Measurements from ENCODE around the gene MGAM2.

The MGAM2 gene

DNA sequence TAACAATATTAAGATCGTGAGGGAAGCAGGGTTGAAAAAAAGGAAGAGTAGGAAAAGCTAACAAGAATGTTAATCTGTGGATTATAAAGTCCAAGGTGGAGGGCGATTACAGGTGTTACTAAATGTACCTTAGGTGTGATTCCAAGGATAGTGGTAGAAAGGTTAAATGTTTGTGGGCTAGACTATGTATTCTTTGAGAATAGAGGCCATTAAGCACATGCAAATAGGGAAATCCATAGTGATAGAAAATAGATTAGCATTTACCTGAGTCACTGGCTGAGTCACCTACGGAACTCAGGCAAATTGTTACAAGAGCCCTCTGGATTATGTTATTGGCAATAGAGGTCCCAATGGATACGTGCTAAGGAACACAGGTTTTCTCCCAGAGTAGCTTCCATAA is 9.0 kb downstream of the MGAM2 start:
- DNase-seq (ENCODE audit: low spot score): no peak

DNA sequence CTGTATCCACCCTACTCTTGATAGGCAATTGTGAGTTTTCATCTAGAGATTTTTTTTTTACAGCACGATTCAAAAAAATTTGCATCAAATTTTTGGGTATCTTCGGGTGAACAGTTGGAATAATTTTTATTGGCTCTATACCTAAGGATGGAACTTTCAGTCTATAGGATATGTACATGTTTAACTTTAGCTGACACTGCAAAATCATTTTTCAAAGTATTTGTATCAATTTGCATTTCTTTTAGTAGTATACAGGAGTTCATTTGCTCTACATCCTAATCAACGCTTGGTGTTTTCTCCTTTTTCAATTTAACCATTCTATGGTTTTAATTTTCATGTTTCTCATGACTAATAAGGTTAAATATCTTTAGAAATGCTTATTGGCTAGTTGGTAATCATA is 11.7 kb downstream of the MGAM2 start:
- DNase-seq (ENCODE audit: low spot score): no peak

DNA sequence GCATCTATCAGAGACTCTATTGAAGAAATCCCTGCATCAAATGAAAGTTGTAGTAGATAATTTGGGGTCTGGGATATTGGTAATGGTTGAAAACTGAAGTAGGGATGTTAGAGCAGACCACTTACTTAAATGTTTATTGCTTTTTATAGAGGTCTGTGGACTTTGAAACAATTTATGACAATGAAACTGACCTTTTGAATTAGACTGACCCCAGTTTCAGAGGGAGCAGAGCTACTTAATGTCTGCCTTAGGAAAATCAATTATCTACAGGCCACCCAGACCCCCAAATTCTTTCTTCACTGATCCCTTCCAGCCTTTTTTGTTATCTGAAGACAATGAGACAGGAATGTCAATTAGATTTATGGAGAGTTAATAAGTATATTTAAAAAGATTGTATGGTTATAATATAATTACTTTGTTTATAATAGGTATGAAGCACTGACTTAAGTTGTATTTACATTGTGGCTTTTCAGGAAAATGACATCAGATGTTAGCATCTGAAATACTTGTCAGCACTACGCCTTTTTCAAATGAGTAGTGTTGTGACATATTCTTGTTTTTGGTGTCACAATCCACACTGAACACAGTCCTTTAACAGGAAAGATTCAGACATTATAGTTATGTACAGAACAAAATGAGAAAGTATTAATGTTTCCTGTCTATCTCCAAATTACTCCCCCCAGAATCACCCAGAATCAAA is 13.9 kb downstream of the MGAM2 start:
- DNase-seq (ENCODE audit: low spot score): no peak

DNA sequence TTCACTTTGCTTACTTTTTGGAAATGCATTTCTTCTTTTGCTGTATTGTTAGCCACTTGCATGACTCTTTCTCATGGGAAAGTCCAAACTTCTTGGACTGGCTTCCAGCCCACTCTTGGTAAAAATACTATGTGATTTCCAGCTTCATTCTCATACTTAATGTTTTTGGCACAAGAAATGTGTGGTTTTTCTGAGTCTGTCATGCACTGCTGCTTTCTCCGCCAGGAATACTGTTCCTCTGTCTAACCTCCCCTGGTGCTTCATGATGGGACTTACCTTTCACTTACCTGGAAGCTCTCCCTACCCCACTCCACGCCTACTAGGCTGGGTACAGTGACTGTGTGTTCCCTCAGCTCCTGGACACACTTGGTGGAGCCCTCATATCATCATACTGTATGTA is 18.7 kb downstream of the MGAM2 start:
- DNase-seq (ENCODE audit: low spot score): no peak

DNA sequence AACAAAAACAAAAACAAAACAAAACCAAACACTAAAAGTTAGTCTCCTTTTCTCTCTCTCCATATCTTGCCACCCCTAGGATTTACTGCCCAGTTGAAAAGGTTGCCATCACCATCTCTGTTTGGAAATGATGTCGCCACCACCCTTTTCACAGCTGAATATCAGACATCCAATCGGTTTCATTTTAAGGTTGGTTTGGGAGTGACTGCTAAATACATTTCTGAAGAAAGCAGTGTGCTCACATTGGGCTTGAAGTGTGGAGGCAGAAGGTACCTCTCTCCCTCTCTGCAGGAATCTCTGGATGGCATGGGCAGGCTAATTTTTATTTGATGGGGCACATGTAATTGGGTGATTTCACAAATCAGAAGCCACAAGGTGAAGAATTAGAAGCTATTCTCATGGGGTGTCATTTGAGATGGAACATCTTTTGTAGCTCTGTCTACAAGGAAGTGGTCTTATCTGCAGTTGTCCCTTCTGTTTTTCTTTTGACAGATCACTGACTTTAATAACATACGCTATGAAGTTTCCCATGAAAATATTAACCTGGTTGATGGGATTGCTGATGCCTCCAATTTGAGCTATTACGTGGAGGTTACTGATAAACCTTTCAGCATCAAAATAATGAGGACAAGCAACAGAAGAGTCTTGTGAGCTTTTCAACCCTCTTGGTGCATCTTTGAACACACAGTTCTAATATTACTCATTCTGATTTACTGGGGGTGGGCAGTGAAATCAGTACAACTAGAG is 20.1 kb downstream of the MGAM2 start:
- no peak for DNase-seq (ENCODE audit: low spot score)

DNA sequence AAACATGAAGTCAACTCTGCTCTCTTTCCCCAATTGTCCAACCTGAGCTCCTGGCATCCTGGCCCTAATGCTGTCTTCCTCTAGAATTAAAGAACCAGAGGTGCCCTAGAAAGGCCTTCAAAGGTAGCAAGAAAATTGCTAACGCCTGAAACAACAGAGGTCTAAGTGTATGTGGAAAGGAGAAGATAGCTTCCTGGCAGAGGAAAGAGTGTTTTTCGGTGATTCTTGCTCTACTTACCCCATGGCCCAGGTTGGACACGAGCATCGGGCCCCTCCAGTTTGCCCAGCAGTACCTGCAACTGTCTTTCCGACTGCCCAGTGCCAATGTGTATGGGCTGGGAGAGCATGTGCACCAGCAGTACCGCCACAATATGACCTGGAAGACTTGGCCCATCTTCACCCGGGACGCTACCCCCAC is 22.2 kb downstream of the MGAM2 start:
- no peak for DNase-seq (ENCODE audit: low spot score)

DNA sequence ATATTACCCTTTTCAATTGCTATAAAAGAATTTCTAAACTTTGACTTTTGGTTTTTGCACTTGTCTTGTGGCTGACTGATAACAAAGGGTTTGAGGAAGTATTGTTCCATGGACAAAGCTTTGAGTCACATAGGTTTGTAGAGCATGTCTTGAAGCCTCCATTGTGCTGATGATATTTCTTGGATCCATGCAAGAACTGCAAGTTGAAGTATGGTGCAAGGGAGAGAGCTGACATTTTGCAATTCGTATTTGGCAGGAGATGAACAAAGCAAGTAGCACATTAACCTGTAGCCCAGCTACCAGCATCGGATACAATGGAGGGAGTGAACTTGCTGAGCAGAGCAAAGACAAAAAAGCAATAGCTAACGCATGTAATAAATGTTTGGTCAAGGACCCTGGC is 23.4 kb downstream of the MGAM2 start:
- no peak for DNase-seq (ENCODE audit: low spot score)

DNA sequence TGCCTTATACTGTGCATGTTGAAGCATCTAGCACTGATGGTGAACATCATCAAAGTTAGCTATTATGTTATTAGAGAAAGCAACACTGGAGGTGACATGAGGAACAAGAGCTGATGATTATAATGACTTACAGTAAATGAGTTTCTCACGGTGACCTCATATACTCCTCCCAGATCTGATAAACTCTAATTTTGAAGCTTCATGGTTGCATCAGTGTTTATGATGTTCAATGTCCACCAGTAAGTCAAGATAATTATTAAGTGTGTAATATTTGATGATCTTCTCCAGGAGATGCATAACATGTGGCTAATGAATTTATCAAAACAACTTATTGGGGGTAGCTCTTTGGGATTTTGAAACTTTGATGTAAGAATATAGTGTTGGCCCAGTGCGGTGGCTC is 27.5 kb downstream of the MGAM2 start:
- no peak for DNase-seq (ENCODE audit: low spot score)

DNA sequence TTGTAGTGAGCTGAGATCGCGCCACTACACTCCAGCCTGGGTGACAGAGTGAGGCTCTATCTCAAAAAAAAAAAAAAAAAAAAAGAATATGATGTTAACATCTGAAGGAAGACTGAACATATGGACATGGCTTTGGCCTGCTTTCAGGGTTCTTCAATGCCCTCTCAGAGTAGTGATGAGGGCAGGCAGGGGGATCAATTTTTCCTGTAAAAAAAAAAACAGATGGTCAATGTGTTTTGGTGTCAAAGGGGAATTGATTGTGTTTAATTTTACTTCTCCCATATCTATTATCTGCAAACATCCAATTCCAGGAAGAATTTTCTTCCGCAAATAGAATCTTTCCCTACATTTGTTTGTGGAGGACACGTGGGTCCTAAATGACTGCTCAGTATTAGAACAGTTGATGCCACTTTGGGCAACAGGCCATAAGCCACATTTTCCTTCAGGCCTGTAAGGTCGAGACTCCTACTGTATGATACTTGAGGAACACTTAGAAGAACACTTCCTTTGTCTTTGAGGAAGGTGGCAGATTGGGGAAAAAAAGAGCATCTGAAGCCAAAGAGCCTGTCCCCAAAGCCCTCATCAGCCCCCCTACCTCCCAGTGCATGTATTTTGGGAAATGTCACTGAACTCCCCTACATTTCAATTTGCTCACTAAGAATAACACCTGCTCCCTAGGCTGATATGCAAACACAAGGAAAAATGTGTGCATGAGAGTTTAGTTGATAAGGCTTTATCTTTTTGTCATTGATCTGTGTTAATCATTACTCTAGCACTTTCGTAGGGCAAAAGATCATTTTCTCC is 28.3 kb downstream of the MGAM2 start:
- DNase-seq (ENCODE audit: low spot score): no peak

DNA sequence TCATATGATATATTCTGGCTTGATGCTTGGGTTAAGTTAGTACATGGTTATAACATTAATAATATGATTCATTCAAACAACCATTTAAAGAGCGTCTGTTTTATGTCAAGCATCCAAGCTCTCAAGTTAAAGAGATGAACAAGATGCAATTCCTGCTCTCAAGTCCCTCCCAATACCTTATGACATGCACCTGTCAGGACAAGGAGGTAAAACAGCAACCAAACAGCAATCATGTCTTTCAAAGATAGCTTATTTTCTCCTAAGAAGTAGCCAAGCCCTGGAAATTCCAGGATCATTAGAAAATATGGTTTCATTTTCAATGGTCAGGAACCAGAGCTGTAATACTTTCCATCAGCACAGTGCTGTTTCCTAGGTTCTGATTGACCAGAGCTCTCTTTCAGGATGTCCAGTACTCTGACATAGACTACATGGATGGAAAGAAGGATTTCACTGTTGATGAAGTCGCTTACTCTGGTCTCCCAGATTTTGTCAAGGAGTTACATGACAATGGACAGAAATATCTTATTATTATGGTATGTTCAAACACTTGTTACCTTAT is 29.0 kb downstream of the MGAM2 start:
- DNase-seq (ENCODE audit: low spot score): no peak

DNA sequence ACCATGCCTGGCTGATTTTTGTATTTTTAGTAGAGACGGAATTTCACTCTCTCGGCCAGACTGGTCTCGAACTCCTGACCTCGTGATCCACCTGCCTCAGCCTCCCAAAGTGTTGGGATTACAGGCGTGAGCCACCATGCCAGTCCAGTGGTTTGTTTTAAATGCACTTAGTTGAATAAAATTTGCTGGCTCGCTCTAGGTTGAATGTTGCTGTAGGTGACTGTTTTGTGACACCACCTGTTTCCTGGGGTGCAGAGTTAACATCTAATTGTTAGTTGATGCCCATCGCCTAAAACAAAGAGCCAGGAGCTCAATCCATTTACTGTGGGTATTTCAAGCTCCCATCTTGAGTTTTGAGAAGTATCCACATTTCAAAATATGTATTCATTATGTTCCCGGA is 31.2 kb downstream of the MGAM2 start:
- no peak for DNase-seq (ENCODE audit: low spot score)

DNA sequence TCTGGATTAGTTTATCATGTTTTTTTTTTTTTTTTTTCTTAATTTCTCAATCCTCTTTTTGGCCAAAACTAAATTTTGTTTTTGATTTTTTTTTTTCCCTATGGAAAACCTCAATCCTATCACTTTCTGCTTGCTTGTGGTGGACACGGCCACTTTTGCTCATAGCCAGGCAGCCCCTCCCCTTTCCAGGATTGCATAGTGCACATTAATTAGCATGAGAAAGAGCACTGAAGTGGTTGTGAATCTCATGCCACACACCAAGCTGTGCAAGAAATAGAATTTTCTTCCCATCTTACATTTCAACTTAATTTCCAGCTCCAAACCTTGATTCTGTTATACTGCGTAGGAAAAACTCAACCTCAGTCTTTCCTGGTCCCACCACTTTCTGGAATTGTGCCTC is 34.6 kb downstream of the MGAM2 start:
- DNase-seq (ENCODE audit: low spot score): no peak

DNA sequence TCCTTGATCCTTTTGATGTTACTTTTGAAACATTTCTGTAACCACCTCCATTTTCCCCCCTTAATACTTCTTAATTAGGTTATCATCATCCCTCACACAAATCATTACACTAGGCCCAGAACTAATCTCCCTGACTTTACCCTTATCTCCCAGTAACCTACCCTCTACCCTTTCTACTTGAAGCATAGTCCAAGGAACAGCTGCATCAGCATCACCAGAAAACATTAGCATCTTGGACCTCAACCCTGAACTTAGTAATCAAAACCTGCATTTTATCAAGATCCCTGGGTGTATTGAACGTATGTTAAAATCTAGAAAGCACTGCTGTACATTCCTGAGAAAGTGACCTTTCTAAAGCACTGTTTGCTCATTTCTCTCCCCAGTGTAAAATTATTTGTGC is 38.8 kb downstream of the MGAM2 start:
- DNase-seq (ENCODE audit: low spot score): no peak

DNA sequence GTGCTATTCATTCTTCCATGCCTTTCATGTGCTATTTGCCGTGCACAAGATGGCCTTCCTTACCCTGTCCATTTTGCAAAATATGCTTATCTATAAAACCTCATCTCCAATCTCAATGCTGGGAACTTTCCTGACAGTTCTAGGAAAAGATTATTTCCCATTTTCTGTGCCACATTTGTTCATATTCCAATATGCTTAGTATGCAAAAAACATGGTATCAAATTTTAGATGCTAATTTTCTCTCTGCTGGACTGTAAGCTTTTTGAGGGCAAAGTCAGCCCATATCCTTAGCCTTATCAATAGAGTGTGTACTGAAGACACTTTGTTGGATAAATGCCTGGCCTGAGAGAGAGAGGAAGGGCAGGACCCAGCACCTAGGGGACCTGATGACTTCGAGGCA is 39.4 kb downstream of the MGAM2 start:
- no peak for DNase-seq (ENCODE audit: low spot score)

DNA sequence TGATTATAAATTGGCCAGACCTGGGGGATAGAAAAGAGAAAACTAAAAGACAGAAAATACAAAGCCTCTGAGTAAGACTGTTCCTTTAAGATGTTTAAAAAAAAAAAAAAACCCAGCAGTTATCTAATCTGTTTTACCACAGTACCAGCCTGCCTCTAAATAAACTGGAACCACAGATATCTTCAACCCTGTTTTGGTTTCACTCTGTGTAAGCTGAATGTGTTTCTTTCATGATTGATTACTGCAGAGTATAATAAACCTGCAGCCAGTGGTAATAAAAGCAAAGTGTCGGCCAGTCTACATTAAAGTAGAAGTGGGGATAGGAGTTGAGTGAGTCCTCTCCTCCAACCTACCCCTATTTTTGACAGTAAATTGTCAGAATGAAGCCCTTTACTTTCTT is 40.6 kb downstream of the MGAM2 start:
- no peak for DNase-seq (ENCODE audit: low spot score)

DNA sequence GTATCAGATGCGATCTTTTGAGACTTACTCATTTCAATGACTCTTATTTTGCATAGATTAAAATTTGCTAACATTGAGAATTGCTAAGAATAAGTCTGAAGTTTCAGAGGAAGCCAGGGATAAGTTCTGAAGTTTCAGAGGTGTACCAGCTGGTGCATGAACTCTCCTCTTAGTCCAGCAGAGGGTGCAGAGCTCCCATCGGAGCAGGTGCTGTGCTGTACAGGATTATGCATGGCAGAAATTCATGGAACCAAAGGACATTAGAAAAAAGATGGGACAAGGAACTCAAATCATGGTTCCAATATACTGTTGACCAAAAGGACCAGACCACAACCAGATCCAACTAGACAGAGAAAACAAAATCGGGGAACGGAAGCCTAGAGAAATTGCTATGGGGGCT is 41.9 kb downstream of the MGAM2 start:
- DNase-seq (ENCODE audit: low spot score): peak; percentile 81

DNA sequence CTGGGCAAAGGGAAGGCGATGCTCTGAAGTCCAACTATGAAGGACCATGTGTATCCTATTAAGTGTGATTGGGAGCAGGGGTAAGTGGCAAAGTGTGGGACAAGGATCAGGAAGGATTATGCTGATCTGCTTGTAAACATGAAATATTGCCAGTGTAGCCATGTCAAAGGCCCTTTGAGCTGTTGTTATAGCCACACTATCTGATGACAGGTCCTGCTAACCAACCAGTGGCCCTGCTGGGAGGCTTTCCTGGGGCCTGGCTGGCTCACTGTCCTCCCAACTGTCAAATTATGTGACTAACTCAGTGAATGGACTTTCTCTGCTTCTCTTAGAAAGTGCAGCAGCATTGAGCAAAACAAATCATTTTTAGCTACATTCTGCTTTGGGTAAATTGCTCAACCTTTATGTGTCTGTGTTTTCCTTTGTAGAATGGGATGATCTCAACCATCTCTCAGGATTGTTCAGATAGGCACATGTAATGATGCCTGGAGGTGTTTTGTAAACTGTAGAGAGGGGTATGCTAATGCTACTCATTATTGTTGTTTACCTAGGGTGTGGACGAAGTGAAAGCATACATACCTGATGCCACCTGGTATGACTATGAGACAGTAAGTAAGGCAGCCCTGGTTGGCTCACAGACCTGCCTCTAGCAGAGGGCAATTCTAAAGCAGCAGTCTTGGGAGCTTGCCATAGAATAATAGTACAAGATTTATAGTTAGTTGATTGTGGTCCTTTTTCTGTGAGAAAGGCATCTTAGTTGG is 47.4 kb downstream of the MGAM2 start:
- no peak for DNase-seq (ENCODE audit: low spot score)

DNA sequence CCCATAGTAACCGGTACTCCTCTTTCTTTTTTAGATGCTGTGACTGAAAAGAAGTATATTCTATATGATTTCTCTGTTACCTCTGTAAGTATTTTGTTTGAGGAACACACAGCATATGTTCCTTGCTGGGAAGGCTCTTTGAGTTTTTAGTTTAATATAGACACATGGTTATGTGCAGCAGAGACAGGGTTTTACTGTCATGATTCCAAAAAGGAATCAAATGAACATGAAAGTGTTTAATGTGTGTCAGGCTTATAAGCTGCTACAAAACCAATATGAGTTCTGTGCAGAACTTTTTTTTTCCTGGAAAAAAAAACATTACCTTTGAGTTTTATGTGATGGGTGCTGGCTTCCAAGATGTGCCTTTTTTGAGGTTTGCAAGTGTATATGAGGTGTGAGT is 50.4 kb downstream of the MGAM2 start:
- no peak for DNase-seq (ENCODE audit: low spot score)

DNA sequence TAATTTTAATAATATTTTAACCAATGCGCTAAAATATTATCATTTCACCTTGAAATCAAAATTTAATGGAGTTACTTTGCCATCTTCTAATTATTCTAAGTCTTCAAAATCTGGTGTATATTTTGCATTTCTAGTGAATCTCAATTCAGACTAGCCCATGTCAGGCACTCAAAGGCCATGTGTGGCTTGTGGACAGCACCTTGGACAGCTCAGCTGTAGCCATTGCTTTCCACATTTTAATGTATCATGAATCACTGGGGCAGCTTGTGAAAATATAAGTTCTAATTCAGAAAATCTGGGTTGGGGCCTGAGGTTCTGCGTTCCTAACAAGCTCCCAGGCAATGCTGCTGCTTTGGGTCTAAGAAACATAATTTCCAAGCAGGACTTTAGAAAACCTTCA is 57.2 kb downstream of the MGAM2 start:
- DNase-seq (ENCODE audit: low spot score): peak; percentile 51

DNA sequence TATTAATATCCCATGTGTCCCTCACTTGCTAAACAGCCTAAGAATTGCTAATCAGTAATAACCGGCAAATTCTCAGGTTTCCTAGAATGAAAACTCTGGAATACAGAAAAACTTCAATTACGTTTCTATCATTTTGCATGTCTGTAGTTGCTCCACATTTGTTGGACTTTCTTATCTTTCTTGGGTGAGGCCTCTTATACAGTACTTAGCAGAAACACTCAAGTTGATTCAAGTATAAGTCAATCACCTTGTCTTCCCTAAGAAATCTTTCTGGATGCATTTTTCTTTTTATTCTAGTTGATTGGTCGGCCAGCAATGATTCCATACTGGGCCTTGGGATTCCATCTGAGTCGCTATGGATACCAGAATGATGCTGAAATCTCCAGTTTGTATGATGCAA is 61.4 kb downstream of the MGAM2 start:
- no peak for DNase-seq (ENCODE audit: low spot score)

DNA sequence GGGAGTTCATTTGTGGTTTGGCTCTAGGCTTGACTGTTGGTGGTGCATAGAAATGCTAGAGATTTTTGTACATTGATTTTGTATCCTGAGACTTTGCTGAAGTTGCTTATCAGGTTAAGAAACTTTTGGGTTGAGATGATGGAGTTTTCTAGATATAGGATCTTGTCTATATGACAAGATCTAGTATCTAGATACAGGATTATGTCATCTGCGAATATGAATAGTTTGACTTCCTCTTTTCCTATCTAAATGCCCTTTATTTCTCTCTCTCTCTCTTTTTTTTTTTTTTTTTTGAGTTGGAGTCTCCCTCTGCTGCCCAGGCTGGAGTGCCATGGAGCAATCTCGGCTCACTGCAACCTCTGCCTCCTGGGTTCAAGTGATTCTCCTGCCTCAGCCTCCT is 62.9 kb downstream of the MGAM2 start:
- DNase-seq (ENCODE audit: low spot score): no peak

DNA sequence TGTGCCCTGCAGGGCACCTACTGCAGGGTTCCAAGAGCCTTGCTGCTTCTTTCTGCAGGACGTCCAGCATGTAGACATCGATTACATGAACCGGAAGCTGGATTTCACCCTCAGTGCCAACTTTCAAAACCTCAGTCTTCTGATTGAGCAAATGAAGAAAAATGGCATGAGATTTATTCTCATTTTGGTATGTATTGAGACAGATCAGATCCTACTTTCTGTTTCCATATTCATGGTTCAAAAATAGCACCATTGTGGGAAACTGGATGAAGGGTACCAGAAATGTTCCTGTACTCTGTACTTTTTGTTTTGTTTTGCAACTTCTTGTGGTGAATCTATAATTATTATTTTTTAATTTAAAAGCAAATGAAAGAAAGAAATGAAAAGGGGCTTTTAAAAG is 64.1 kb downstream of the MGAM2 start:
- no peak for DNase-seq (ENCODE audit: low spot score)
